ENCODE data around the gene PIK3R6. TPM values are rescaled to one million over a fixed set of nuclear protein-coding genes. Genes with fewer than 3 reads are reported as not detected.
A peak's percentile ranks its signal among the peaks of the same experiment; 100 is the strongest.

Gene PIK3R6, protein sequence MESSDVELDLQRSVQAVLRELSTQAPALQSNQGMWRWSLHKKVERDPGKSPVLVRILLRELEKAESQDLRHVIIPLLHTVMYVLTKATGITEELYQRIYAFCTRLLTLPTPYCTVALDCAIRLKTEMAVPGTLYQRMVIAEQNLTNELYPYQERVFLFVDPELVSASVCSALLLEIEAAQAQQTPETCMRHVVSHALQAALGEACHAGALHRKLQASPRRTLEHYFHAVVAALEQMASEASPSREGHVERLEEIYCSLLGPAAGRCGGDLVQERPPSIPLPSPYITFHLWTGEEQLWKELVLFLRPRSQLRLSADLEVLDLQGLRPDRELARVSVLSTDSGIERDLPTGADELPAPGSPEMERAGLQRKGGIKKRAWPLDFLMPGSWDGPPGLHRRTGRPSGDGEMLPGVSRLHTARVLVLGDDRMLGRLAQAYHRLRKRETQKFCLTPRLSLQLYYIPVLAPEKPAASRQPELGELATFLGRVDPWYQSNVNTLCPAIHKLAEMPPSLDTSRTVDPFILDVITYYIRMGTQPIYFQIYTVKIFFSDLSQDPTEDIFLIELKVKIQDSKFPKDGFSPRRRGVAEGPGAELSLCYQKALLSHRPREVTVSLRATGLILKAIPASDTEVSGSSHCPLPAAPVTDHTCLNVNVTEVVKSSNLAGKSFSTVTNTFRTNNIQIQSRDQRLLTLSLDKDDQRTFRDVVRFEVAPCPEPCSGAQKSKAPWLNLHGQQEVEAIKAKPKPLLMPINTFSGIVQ
- total RNA-seq, result under 1 TPM; 0.63 to 0.71 TPM

DNA sequence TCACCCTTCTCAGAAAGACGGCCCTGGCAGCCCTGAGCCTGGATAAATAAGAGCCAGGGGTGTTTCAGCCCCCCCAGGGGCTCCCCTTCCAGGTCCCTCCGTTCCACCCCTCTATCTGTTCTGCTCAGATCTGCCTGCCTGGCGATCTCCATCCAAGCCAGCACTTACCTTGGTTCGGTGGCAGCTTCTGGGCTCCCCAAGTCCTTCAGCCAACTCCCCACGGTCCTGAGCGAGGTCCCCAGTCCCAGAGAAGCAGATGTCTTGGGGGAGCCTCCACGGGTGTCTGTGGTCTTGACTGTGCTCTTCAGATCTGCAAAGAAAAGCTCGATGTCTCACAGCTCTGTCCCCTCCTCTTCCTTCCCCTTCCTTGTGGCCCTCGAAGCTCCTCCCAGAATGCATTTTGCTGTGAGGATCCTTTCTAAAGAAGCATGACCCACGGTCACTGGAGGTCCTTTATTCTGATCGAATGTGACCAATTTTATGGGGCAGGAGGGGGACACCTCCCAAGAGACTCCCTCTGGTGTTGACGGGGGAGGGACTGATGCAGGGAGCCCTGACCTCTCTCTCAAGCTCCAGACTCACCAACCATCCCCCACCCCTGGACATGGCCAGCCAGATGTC, at the start of gene PIK3R6:
TSS of gene PIK3R6 (minus strand) at position 314 of the 621 bp plus-strand sequence. CDS start 17,880 bp downstream, outside the sequence.
- intact Hi-C loops (cut with micrococcal nuclease), result no loop called here
- H3K36me3 Mint-ChIP-seq, result no peaks in the 10 kb centered on the region
- no peaks in the 10 kb centered on the region for H3K9me3 Mint-ChIP-seq
- peak within 1 kb of the TSS; percentile 54 for H3K4me3 Mint-ChIP-seq
- H3K27me3 Mint-ChIP-seq, result no peaks in the 10 kb centered on the region
- H3K27ac Mint-ChIP-seq, result no peak within 1 kb of the TSS
- POLR2A ChIA-PET, result no interaction called here
- H3K4me1 Mint-ChIP-seq (ENCODE audit: low read depth), result peaks cover 29% of the 10 kb centered on the region
- DNase-seq, result peak; percentile 21
- CTCF ChIA-PET, result interaction anchor here (1.0 to 2.6 kb wide), 3 partner anchors 28 to 122 kb away, joined by 3 to 8 read pairs (median 4); no protein-coding TSS in a partner anchor

DNA sequence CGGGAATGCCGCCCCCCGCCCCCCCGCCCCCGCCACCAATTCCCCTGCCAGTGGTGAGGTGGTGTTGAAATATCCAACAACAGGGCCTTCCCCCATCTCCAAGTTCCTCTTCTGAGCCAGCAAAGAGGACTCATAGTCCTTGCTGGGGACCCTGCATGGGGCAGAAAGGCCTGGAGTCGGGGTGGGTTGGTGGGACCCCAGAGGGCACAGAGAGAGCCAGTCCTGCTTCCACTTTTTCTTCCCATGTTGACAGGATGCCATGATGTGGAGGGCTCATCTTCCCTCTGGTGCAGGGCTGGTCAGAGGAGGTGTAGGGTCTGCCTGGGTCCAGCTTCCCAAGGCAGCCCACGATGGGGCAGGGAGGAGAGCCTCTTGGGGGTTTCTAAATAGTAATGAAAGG, 49.0 kb upstream of the PIK3R6 start:
- Mint-ChIP-seq H3K9me3 (peaks cover 10% of the 10 kb centered on the region), H3K36me3 (peaks cover 17% of the 10 kb centered on the region), H3K27ac (peak overlapping the region; percentile 54), H3K4me3 (no peak overlapping the region), H3K4me1 (ENCODE audit: low read depth) (peaks cover 39% of the 10 kb centered on the region), H3K27me3 (no peaks in the 10 kb centered on the region)
- no peak for DNase-seq
- intact Hi-C loops (cut with micrococcal nuclease), result no loop called here
- POLR2A ChIA-PET, result no interaction called here
- CTCF ChIA-PET, result interaction anchor here (1.2 to 1.6 kb wide), 3 partner anchors 45 to 131 kb away, joined by 3 to 4 read pairs (median 3); no protein-coding TSS in a partner anchor

DNA sequence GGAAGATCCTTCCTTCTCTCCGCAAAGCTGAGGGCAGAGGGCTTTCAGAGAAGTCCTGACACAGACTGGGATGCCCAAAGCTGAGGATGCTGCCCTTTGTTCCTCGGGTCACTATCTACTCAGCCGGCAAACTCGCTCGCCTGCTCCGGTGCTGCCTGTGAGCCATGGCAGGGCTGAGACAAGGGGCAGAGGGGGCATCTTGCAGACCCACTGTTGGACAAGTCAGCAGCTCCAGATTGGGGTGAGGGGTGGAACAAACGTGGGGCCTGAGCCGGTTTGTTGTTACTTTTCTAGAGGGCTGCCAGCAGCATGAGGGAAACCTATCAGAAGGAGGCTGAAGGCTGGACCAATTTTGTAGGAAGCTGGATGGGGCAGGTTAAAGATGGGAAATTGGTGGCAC, 47.1 kb upstream of the PIK3R6 start:
- Mint-ChIP-seq H3K36me3 (peaks cover 14% of the 10 kb centered on the region), H3K27ac (peak overlapping the region; percentile 47), H3K27me3 (no peaks in the 10 kb centered on the region), H3K9me3 (peaks cover 10% of the 10 kb centered on the region), H3K4me3 (no peak overlapping the region), H3K4me1 (ENCODE audit: low read depth) (peaks cover 34% of the 10 kb centered on the region)
- POLR2A ChIA-PET, result interaction anchor here (1.0 kb wide), 1 partner anchor 38 kb away, joined by 3 read pairs; no protein-coding TSS in a partner anchor
- intact Hi-C loops (cut with micrococcal nuclease), result no loop called here
- CTCF ChIA-PET, result interaction anchor here (1.4 kb wide), 1 partner anchor 83 kb away, joined by 6 read pairs; no protein-coding TSS in a partner anchor
- DNase-seq, result no peak

DNA sequence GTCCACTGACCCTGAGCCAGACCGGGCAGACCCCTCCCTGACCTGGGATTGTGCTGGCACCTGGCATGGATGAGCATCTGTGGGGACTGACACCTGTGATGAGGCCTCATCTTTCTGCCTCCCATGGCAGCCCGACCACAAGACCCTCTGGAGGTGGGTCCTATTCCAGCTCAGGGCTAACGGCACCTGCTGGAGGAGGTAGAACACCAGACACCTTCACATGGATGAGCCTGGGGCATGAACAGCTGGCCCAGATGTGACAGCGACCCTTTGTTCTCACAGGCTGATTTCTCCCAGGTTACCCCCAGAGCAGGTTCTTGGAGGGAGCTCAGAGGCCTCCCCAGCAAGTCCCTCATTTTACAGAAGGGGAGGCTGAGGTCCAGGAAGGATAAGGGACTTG, 46.4 kb upstream of the PIK3R6 start:
- Mint-ChIP-seq H3K4me1 (ENCODE audit: low read depth) (peaks cover 27% of the 10 kb centered on the region), H3K4me3 (no peak overlapping the region), H3K9me3 (peaks cover 9% of the 10 kb centered on the region), H3K36me3 (peaks cover 11% of the 10 kb centered on the region), H3K27me3 (no peaks in the 10 kb centered on the region), H3K27ac (no peak overlapping the region)
- DNase-seq, result no peak
- CTCF ChIA-PET, result interaction anchor here (1.4 kb wide), 1 partner anchor 84 kb away, joined by 6 read pairs; no protein-coding TSS in a partner anchor
- intact Hi-C loops (cut with micrococcal nuclease), result no loop called here
- POLR2A ChIA-PET, result interaction anchor here (0.7 kb wide), 1 partner anchor 115 kb away, joined by 3 read pairs; no protein-coding TSS in a partner anchor

DNA sequence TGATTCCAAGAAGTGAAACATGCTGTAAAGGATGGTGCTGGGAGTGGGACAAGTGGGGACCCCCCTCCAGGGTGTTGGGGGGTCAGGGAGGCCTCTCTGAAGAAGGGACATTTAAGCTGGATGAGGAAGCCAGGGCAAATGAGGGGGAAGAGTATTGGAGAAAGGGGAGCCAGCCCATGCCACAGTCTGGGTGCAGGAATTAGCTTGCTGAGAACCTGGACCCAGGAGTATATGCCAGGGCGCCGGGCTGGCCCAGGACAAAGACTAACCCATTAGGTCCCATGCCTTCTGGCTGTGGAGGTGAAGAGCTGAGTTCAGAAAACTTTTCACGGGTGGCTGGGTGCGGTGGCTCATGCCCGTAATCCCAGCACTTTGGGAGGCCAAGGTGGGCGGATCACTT, 45.6 kb upstream of the PIK3R6 start:
- Mint-ChIP-seq H3K4me1 (ENCODE audit: low read depth) (peaks cover 24% of the 10 kb centered on the region), H3K36me3 (peaks cover 15% of the 10 kb centered on the region), H3K27me3 (no peaks in the 10 kb centered on the region), H3K4me3 (no peak overlapping the region), H3K27ac (no peak overlapping the region), H3K9me3 (peaks cover 5% of the 10 kb centered on the region)
- POLR2A ChIA-PET, result no interaction called here
- CTCF ChIA-PET, result interaction anchor here (1.4 to 4.0 kb wide), 2 partner anchors 18 to 85 kb away, joined by 6 to 17 read pairs; no protein-coding TSS in a partner anchor
- DNase-seq, result no peak
- intact Hi-C loops (cut with micrococcal nuclease), result no loop called here

DNA sequence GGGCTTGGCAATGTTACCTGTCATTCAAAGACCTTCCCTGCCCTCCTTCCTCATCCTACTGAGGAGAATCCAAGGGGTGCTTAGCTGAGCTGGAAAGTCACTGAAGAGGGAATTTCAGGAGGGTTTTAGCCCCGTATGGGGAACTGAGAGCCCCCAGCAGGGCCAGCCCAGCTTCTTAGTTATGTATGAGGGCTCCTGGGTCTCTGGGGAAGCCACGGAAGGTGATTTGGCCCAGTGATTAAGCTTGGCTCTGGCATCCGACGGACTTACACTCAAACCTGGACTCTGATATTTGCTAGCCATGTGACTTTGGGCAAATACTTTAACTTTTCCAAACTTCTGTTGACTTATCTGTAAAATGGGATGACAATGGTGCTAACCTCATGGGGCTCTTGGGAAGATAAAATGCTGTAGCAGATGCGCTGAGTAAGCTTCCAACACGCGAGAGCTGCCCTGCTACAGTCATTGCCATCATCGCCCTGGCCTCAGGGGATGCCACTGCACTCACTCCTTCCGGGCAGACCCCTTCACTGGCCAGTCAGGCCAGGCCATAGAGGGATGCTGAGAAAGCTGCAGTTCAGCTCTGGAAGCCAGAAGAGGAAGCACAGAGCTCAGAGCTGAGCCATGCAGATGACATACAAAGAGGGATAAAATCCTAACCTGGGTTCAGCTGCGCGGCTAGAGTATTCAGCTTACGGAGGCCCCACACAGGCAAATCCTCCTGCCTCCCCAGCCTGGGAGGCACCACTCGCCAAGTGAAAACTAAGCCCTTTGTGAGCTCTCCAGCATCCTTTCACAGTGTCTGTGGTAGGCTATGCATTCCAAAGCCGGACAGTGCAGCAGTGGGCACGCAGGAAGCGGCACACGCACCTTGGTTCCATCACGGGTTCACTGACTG, 44.9 kb upstream of the PIK3R6 start:
- CTCF ChIA-PET, result interaction anchor here (1.2 to 4.0 kb wide), 2 partner anchors 17 to 38 kb away, joined by 3 to 17 read pairs; no protein-coding TSS in a partner anchor
- intact Hi-C loops (cut with micrococcal nuclease), result no loop called here
- Mint-ChIP-seq H3K27me3 (no peaks in the 10 kb centered on the region), H3K4me1 (ENCODE audit: low read depth) (peaks cover 22% of the 10 kb centered on the region), H3K4me3 (no peak overlapping the region), H3K9me3 (no peaks in the 10 kb centered on the region), H3K27ac (no peak overlapping the region), H3K36me3 (peaks cover 15% of the 10 kb centered on the region)
- POLR2A ChIA-PET, result no interaction called here
- DNase-seq, result no peak

DNA sequence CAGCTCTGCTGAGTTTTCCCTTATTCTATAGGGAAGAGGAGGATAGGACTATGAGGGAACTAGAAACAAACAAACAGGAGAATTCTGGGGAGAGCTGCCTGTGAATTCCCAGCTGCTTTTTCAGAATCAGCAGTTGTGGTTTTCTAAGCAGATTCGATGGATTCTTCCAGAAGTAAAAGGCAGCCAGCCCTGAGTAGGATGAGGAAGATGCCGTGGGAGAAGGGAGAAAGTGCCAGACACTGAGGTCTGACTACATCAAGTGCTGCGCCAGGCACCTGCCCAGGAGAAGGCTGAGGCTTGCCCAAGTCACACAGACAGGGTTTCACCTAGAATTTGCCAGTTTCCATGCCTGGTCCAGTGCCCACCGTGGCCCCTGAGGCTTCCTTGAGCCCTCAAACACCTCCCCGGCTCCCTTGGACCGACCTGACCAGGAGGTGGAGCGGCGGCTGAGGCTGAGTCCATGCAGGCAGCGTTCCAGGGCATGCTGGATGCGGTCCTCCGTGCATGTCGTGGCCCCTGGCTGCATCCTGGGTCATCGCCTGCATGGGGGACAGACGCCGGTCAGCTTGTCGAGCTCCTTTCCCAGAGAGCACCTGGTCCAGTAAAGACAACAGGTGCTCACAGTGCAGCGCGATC, 43.6 kb upstream of the PIK3R6 start:
- intact Hi-C loops (cut with micrococcal nuclease), result no loop called here
- peaks cover 10% of the 10 kb centered on the region for H3K36me3 Mint-ChIP-seq
- H3K4me3 Mint-ChIP-seq, result no peak overlapping the region
- no peak overlapping the region for H3K27ac Mint-ChIP-seq
- ChIA-PET POLR2A (no interaction called here), CTCF (interaction anchor here (1.2 to 4.0 kb wide), 4 partner anchors 10 to 87 kb away, joined by 3 to 17 read pairs (median 7); no protein-coding TSS in a partner anchor)
- H3K9me3 Mint-ChIP-seq, result no peaks in the 10 kb centered on the region
- no peaks in the 10 kb centered on the region for H3K27me3 Mint-ChIP-seq
- no peak for DNase-seq
- peaks cover 14% of the 10 kb centered on the region for H3K4me1 Mint-ChIP-seq (ENCODE audit: low read depth)

DNA sequence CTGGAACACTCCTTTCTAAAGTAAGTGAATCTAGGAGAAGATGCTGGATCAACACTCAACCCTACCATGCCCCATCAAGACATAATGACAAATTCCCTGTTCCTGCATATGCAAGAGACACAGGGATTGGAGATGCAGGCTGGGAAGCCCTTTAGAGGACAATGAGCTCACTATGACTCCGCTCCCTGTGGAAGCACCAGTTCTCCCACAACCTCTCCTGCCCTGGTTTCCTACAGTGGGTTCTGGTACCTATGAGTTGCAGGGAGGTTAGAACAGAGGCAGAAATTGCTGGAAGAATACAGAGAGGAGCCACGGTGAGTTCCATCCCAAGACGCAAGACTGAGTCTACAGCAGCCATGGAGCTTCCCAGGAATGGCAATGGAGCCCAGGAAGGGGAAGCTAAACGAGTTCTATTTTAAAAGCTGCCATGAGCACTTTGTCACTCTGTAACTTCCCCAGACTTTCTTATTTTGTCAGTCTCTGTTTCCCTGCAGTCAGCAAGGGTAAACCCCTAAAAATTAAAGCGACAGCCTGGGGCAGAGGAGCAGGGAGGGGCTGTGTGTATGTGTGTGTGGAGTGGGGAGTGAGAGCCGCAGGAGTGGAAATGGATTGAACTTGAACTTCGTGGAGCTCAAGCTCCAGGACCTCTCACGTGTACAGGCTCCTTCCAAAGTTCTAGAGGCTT, 42.3 kb upstream of the PIK3R6 start:
- POLR2A ChIA-PET, result no interaction called here
- Mint-ChIP-seq H3K9me3 (no peaks in the 10 kb centered on the region), H3K4me3 (no peak overlapping the region), H3K27me3 (no peaks in the 10 kb centered on the region), H3K27ac (no peak overlapping the region), H3K4me1 (ENCODE audit: low read depth) (peaks cover 6% of the 10 kb centered on the region), H3K36me3 (peaks cover 11% of the 10 kb centered on the region)
- CTCF ChIA-PET, result interaction anchor here (1.3 to 4.0 kb wide), 3 partner anchors 8 to 88 kb away, joined by 5 to 17 read pairs (median 9); no protein-coding TSS in a partner anchor
- intact Hi-C loops (cut with micrococcal nuclease), result no loop called here
- DNase-seq, result no peak

DNA sequence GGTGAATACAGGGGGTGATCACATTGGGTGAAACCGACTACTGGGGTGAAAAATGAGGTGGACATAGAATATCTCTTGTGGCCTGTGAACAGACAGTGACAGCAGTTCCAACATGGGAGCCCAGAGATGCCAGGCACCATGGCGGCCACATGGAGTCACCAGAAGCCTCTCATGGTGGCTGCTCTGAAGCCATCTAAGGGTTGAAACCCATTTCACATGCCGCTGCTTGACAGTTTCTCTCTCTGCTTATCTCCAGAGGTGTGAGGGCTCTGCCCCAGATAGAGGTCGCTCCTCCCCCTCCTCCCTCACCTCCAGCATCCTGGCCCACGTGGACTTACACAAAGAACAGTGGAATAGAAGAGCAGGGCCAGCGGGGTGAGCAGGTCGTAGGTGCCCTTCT, 37.9 kb upstream of the PIK3R6 start:
- POLR2A ChIA-PET, result no interaction called here

DNA sequence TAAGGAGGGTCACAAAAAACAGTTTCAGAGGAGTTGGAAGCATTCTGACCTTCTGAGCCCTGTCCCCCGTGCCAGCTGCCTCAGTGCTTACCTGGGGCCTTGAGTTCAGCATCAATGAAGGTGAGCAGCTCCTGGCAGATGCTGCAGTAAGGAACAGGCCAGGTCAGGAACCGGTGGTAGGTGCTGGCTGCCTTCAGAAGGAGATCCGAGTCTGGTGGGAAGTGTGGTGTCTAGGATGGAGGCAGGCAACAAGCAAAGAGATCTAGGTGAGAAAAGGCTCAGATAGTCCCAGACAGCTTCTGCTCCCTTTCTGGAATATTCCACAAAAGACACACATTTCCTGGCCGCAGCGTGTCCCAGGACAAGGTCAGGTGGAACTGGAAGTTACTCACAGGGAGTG, 37.2 kb upstream of the PIK3R6 start:
- intact Hi-C loops (cut with micrococcal nuclease), result no loop called here
- no peaks in the 10 kb centered on the region for H3K27me3 Mint-ChIP-seq
- ChIA-PET POLR2A (no interaction called here), CTCF (interaction anchor here (0.6 kb wide), 1 partner anchor 9 kb away, joined by 3 read pairs; no protein-coding TSS in a partner anchor)
- no peaks in the 10 kb centered on the region for H3K9me3 Mint-ChIP-seq
- H3K4me1 Mint-ChIP-seq (ENCODE audit: low read depth), result peaks cover 23% of the 10 kb centered on the region
- no peak overlapping the region for H3K4me3 Mint-ChIP-seq
- H3K36me3 Mint-ChIP-seq, result peaks cover 30% of the 10 kb centered on the region
- DNase-seq, result no peak
- no peak overlapping the region for H3K27ac Mint-ChIP-seq

More for the DNA sequence above, 37.9 kb upstream of the PIK3R6 start:
- no peak for DNase-seq
- Mint-ChIP-seq H3K9me3 (no peaks in the 10 kb centered on the region), H3K4me1 (ENCODE audit: low read depth) (peaks cover 17% of the 10 kb centered on the region), H3K36me3 (peaks cover 28% of the 10 kb centered on the region), H3K27me3 (no peaks in the 10 kb centered on the region), H3K4me3 (no peak overlapping the region), H3K27ac (peak overlapping the region; percentile 3)
- intact Hi-C loops (cut with micrococcal nuclease), result no loop called here
- CTCF ChIA-PET, result interaction anchor here (1.1 kb wide), 1 partner anchor 11 kb away, joined by 3 read pairs; no protein-coding TSS in a partner anchor

All from activated CD4-positive, alpha-beta memory T cell treated with anti-CD3 and anti-CD28 coated beads for 36 hours (primary cell).